Measurements from ENCODE around the gene CDCP2. TPM values are rescaled to one million over a fixed set of nuclear protein-coding genes. Genes with fewer than 3 reads are reported as not detected.
"Not testable (repeated sequence)": the region's sequence is repeated elsewhere in the genome, so short reads cannot be mapped to it uniquely, and the experiment has no call there.

CDCP2 gene
- total RNA-seq, 2 donors from 2014 or later = 0.11 to 0.14 TPM

DNA sequence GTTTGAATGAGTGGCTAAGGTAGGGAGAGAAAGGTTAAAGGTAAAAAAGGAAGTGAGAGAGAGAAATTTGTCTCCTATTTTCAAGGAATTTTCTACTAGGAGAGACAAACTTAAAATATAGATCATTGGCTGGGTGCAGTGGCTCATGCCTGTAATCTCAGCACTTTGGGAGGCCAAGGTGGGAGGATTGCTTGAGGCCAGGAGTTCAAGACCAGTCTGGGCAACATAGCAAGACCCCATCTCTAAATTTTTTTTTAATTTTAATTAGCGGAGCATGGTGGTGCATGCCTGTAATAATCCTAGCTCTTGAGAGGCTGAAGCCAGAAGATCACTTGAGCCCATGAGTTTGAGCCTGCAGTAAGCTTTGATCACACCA lies 58.1 kb downstream of the CDCP2 start:
- DNase-seq (ENCODE audit: low spot score in 2 of 2); ATAC-seq; H3K9me3 Mint-ChIP-seq; H3K36me3 Mint-ChIP-seq: not testable (repeated sequence)
- H3K27ac Mint-ChIP-seq = peak overlapping the region in 1 of 2 donors; percentile 66

DNA sequence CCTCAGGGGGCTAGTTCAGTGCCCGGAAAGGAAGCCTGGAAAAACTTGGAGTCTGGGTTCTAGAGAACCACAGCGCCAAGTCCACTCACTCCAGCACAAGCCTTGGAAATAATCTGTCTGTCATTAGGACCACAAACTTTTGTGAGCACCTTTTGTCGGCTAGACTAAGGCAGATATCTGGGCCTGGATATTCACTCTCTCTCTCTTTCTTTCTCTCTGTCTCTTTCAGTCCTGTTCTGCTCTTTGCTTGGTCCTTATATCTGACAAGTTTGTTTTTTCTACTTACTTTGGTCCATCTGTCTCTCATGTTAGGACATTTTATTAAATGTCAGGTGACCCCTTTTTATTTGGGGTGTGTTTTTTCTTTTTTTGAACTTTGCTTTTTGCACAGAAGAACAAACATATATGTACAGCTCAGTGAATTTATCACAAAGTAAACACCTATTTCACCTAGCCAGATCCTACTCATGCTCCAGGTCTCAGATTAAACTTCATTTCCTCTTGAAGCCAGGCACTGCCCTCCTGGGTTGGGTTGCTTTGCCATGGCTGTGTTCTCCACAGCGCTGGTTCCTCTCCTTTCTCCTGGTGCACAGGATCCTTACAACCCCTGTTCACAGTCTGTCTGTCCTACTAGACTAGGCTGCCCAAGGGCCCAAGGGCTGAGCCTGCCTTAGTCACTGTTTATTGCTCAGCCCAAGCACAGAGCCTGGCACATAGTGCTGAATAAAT lies 58.6 kb downstream of the CDCP2 start:
- Mint-ChIP-seq H3K36me3 (peaks cover 5 to 9% of the 10 kb centered on the region in 2 donors), H3K27ac (peak overlapping the region in 1 of 2 donors; percentile 66), H3K9me3 (no peaks in the 10 kb centered on the region)
- DNase-seq (ENCODE audit: low spot score in 2 of 2) (no peak), ATAC-seq (no peak)

DNA sequence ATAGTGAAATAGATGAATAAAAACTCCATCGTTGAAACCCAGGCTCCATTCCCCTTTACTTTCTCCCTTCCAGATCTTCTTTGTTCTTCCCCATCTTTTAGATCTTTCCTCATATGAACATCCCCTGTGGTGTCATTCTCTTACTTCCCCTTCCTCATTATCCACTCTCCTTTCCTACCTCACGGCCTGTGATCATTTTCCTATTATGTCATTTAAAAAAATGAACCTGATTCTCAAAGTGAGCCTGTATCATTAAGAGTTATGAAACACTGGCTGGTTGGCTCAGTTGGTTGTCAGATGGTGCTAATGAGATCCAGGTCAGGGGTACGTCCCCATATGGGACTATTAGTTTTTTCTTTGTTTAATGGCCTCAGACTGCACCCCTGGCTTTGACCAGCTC lies 61.1 kb downstream of the CDCP2 start:
- Mint-ChIP-seq H3K27ac (no peak overlapping the region), H3K9me3 (no peaks in the 10 kb centered on the region), H3K36me3 (peaks cover under 1 to 7% of the 10 kb centered on the region in 2 donors)
- DNase-seq (ENCODE audit: low spot score in 2 of 2) (no peak), ATAC-seq (no peak)

DNA sequence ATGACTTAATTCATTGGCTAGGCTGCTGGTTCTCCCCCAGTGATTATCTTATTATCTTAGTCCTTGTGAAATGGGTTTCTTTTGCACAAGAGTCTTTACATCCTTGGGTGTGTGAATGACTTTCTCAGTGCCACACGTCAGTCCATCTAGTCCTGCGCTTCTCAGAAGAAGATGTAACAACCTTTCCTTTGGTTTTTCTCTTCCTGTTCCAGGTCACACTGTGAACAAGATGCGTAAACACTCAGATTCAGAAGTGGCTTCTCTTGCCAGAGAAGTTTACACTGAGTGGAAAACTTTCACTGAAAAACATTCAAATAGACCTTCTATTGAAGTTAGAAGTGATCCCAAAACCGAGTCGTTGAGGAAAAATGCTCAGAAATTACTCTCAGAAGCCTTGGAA lies 64.4 kb downstream of the CDCP2 start:
- H3K27ac Mint-ChIP-seq = no peak overlapping the region
- DNase-seq (ENCODE audit: low spot score in 2 of 2) (no peak), ATAC-seq (no peak)
- no peaks in the 10 kb centered on the region for H3K36me3 Mint-ChIP-seq
- no peaks in the 10 kb centered on the region for H3K9me3 Mint-ChIP-seq

DNA sequence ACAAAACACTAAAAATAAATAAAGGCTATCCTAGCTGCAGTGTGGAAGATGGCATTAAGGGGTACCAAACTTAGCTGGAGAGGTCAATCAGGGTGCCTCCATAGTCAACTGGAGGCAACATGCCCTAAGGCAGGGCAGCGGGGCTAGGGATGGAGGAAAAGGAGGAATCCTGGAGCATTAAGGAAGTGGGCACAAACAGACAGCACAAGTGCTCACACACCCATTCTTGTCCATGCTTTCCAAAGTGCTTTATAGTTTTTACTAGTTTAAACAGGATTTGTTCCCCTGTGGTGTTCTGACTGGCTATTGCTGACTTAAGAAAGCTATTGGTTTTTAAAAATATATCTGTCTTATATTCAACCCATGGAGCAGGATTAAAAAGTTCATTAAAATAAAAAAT lies 66.0 kb downstream of the CDCP2 start:
- Mint-ChIP-seq H3K36me3 (no peaks in the 10 kb centered on the region), H3K9me3 (no peaks in the 10 kb centered on the region), H3K27ac (no peak overlapping the region)
- no peak for DNase-seq (ENCODE audit: low spot score in 2 of 2)
- ATAC-seq = no peak

DNA sequence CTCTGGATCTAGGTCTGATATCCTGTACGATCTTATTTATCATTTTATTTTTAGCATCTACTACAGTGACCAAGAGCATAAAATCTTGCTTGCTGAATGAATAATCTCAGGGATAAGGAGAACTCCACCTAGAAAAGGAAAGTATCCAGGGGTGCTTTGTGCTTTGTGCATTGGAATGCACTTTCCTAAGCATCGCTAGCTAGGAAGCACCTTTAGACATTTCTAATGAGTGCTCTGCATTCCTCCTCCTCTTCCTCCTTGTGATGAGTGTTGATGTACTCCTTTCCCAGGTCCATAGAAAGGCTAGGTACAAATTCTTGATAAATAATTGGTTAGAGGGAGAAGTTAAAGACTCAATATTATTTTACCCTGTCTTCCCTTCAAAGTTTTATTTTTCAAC lies 68.0 kb downstream of the CDCP2 start:
- H3K9me3 Mint-ChIP-seq = no peaks in the 10 kb centered on the region
- no peak overlapping the region for H3K27ac Mint-ChIP-seq
- no peak for ATAC-seq
- no peaks in the 10 kb centered on the region for H3K36me3 Mint-ChIP-seq
- DNase-seq (ENCODE audit: low spot score in 2 of 2) = no peak

Other genes starting within 250 kb of the CDCP2 start
- gene IFT25, start 207.3 kb downstream of the CDCP2 start, total RNA-seq = 10 to 100 TPM; 61.3 to 73.0 TPM
- 10 to 100 TPM; 31.6 to 35.8 TPM for gene LRRC42, start 206.7 kb downstream of the CDCP2 start, total RNA-seq
- gene LDLRAD1, start 134.8 kb downstream of the CDCP2 start, total RNA-seq = not detected
- 100 to 1,000 TPM; 132 to 164 TPM for gene TMEM59, start 99.8 kb downstream of the CDCP2 start, total RNA-seq
- 10 to 100 TPM; 11.8 to 19.4 TPM for gene TCEANC2, start 99.4 kb downstream of the CDCP2 start, total RNA-seq
- 10 to 100 TPM; 11.7 to 12.1 TPM for gene CYB5RL, start 47.0 kb upstream of the CDCP2 start, total RNA-seq
- gene MRPL37, start 47.2 kb upstream of the CDCP2 start, total RNA-seq = 100 to 1,000 TPM; 169 to 186 TPM